ENCODE data around the gene PTPRM. TPM values are rescaled to one million over a fixed set of nuclear protein-coding genes. Genes with fewer than 3 reads are reported as not detected.

Gene PTPRM
- total and polyA plus RNA-seq, 2 of the 4 experiments (the other 2 are of a cell fraction), result 28.3 to 51.2 TPM

GRCh38 chr18:8399138-8399537, 832.0 kb downstream of the PTPRM start:
- no peak overlapping the region for H2BK5ac ChIP-seq (ENCODE audit: low read depth, low read length, poor library complexity, severe bottlenecking)
- dilution Hi-C loops (cut with HindIII; ENCODE audit: low sequenced_read_pairs, unreplicated experiment), result no loop called here
- H3K56ac ChIP-seq (ENCODE audit: extremely low read depth, insufficient read depth, low read length), result no peak overlapping the region
- no peaks in the 10 kb centered on the region for H3K79me1 ChIP-seq (ENCODE audit: low read depth in 1 of 2, low read length in 2 of 2)
- H3K9me1 ChIP-seq (ENCODE audit: insufficient read depth, low read length), result 0 out of 2 replicates have a peak, but pooled peaks cover 2% of the 10 kb centered on the region
- no peaks in the 10 kb centered on the region for H3K4me1 ChIP-seq (ENCODE audit: control insufficient read depth, insufficient read depth, low read length)
- ATAC-seq (ENCODE audit: low read depth), result no peak
- 43% methylated on average over 2 of the region's 8 CpGs; no CpG with 5 or more reads in 1 of the 2 experiments for WGBS, 2 experiments (ENCODE audit: extremely low coverage in 2 of 2, insufficient read length in 1 of 2)
- H2AK5ac ChIP-seq (ENCODE audit: low read depth, low read length), result no peak overlapping the region
- H2AK9ac ChIP-seq (replicated peaks; ENCODE audit: low read depth, low read length, poor library complexity), result no peak overlapping the region
- no peak overlapping the region for H3K27ac ChIP-seq (ENCODE audit: insufficient read depth, low read length)
- intact Hi-C loops (cut with micrococcal nuclease), result no loop called here
- no peaks in the 10 kb centered on the region for H3K27me3 ChIP-seq (ENCODE audit: control insufficient read depth, insufficient read depth, low read length)
- no peak overlapping the region for H3K4me2 ChIP-seq (ENCODE audit: low read depth, low read length)
- H2BK120ac ChIP-seq (ENCODE audit: low read depth, low read length), result no peak overlapping the region
- H3K9me3 ChIP-seq (ENCODE audit: control insufficient read depth, insufficient read depth, low read length), result no peaks in the 10 kb centered on the region
- no peak overlapping the region for H4K91ac ChIP-seq (ENCODE audit: insufficient read depth, low read depth, low read length)
- H3K23ac ChIP-seq (ENCODE audit: low read depth, low read length), result no peak overlapping the region
- H3K18ac ChIP-seq (ENCODE audit: low read depth, low read length), result no peak overlapping the region
- POLR2A ChIA-PET (ENCODE audit: unreplicated experiment), result no interaction called here
- no peak overlapping the region for H2BK20ac ChIP-seq (ENCODE audit: low read depth, low read length)
- H3K4ac ChIP-seq (ENCODE audit: low read depth, low read length), result no peak overlapping the region
- H3K36me3 ChIP-seq (ENCODE audit: control insufficient read depth, insufficient read depth, low read length), result peaks cover 25% of the 10 kb centered on the region
- no peak overlapping the region for H4K5ac ChIP-seq (ENCODE audit: low read depth, low read length)
- no peak overlapping the region for H3K4me3 ChIP-seq (ENCODE audit: insufficient read depth, low read depth, low read length)
- H4K8ac ChIP-seq (ENCODE audit: low read depth in 2 of 2, low read length in 2 of 2), result no peak overlapping the region
- no peak overlapping the region for H3K9ac ChIP-seq (ENCODE audit: low read depth, low read length)
- H2BK15ac ChIP-seq (ENCODE audit: low read depth, low read length), result no peak overlapping the region
- DNase-seq, result no peak
- no TSS peak for BruUV-seq (replicated peaks)
- no peaks in the 10 kb centered on the region for H4K20me1 ChIP-seq (ENCODE audit: insufficient read depth, low read length)
- in situ Hi-C loops (cut with MboI; ENCODE audit: low sequenced_read_pairs), result loop anchor here (25.0 kb wide), 1 partner anchor 612 kb away; no protein-coding TSS in a partner anchor
- CTCF ChIA-PET, result no interaction called here
- no peak overlapping the region for H3K14ac ChIP-seq (replicated peaks; ENCODE audit: low read depth, low read length)
- no peak overlapping the region for H2AFZ ChIP-seq (replicated peaks; ENCODE audit: low read length, poor library complexity)
- no peak for TF ChIP-seq RAD21 (IDR thresholded peaks at IDR 0.05; ENCODE audit: low read length)
